ENCODE measurements around the gene DLGAP1.

- TF ChIP-seq CTCF (IDR thresholded peaks at IDR 0.05): no peak
- TF ChIP-seq POLR2AphosphoS5 (IDR thresholded peaks at IDR 0.05; ENCODE audit: insufficient read depth in 1 of 2, low read depth in 1 of 2): no peak
Observed at GRCh38 chr18:4444306-4444705, 10.8 kb downstream of the DLGAP1 start.
